GM19395 (cell line): Measurements from ENCODE around the gene MLXIPL.
"Not testable (repeated sequence)": the region's sequence is repeated elsewhere in the genome, so short reads cannot be mapped to it uniquely, and the experiment has no call there.

Source experiments
- ATAC-seq: cut with Tn5 transposase; IDR thresholded peaks from one replicate; pipeline ENCODE4 v1.9.1; 2021; ENCODE audit warnings: mild to moderate bottlenecking, moderate library complexity; ENCODE audit not compliant: unreplicated experiment

Gene MLXIPL

GRCh38 chr7:73623798-73624668, at the start of gene MLXIPL:
TSS of gene MLXIPL (minus strand) at chr7:73624522. CDS start at chr7:73624492, 30 bp downstream.
- no peak for ATAC-seq

GRCh38 chr7:73671857-73672445, 47.6 kb upstream of the MLXIPL start:
- ATAC-seq, result no peak

- ATAC-seq, result no peak
Measured at GRCh38 chr7:73671322-73671661, 47.0 kb upstream of the MLXIPL start.

DNA sequence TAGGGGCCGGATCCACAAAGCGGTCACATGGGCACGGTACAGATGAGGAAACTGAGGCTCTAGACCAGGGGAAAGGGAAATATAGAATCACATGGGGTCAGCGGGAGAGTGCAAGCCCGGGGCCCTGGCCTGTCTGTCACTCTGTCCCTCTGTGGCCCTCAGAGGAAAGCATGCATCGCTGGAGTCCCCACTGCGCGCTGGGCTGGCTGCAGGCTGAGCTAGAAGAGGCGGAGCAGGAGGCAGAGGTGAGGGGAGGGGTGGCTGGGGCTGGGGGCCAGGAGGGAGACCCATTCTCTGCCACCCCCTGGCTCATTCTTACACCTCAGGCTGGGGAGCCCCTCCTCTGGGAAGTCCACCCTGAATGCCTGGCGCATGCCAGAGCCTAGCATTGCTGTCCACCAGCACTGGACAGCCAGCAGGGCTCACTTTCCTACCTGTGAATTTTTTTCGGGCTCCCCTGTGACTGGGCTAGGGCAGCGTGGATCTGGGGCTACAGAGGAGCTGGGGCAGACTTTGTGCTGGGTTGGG, 45.6 kb upstream of the MLXIPL start:
- no peak for ATAC-seq

GRCh38 chr7:73669288-73669701, 45.0 kb upstream of the MLXIPL start:
- no peak for ATAC-seq

DNA sequence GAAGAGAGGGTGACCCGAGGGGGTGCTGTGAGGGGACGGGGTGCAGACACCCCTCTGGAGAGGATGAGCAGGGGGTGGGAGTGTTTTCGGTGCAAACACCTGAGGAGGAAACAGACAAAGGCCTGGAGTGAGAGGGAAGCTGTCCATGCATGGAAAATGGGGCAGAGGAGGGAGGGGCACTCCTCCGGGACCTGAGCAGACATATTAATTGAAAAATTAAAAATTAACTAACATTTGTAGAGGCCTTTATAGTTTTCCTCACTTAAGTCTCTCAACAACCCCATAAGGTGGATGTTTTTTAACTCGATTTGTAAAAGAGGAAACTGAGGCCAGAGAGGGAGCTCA, 44.5 kb upstream of the MLXIPL start:
- no peak for ATAC-seq

DNA sequence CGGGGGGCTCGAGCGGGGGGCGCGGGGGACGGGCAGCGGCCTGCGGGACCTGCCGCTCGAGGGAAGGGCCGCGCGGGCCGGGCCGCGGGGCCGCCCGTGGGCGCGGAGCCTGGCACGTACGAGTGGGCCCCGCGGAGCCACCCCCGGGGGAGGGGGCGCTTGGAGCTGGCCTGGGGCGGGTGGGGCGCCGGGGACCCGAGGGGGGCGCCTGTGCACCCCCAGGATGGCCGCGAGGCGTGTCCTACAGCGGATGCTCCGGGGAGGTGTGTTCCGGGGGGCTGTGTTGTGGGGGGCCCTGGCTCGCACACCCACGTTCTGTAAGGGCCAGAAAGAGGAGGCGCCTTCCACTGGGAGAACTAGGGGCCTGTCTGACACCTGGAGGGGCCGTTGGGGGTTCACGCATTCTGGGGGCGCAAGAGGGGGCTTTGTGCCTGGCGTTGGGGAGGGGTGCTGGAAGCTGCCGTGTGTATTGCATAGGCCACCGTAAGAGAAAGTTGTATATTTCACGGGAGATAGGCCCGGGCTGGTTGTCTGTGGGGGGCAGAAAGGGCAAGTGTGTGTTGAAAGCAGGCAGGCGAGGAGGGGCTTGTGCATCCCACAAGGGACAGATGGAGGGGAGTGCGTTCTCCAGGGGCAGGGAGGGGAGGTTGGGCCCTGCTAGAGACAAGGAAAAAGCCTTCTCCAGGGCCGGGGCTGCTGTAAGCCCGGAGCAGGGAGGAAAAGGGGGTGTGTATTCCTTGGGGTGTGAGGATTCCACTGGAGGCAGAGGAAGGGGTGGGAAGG, 44.0 kb upstream of the MLXIPL start:
- ATAC-seq, result peak; percentile 8

- peak; percentile 85 for ATAC-seq
Measured at GRCh38 chr7:73667344-73668102, 43.2 kb upstream of the MLXIPL start, which contains the start of gene VPS37D. TSS of gene VPS37D (plus strand) at chr7:73667831. CDS start at chr7:73667959, 128 bp downstream.

DNA sequence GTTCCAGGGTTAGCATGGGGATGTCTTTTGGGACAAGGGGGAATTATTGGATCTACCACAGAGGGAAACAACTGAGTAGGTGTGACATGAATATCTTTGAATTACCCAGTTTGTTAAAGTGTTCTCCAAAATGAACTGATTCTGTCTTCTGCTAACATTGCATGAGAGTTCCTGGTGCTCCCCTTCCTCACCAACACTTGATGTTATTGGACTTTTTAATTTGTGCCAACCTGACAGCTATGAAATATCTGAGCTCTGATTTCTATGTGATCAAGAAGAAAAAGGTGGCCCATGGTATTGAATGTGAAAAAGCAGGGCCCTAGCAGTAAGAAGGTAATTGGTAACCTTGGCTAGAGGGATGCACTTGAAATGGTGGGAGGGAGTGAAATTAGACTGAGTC, 38.7 kb upstream of the MLXIPL start:
- ATAC-seq, result no peak

GRCh38 chr7:73660594-73660993, 36.3 kb upstream of the MLXIPL start:
- not testable (repeated sequence) for ATAC-seq

- no peak for ATAC-seq
Measured at GRCh38 chr7:73659983-73660382, 35.7 kb upstream of the MLXIPL start.

- ATAC-seq, result not testable (repeated sequence)
Measured at GRCh38 chr7:73655309-73655708, 31.0 kb upstream of the MLXIPL start.

DNA sequence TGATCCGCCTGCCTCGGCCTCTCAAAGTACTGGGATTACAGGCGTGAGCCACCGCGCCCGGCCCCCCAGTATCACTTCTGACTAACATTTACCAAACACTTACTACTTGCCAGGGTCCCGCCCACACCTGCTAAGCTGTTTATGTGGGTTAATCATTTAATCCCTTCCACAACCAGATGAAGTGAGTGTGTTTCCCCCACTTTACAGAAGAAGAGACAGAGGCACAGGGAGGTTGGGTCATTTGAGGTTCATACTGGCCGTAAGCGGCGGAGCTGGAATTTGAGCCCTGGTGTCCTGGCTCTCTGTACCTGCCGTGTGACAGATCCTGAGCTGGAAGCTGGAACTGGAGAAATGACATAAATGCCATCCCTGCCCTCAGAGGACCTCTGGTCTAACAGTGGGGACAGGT, 28.2 kb upstream of the MLXIPL start:
- ATAC-seq, result no peak

- no peak for ATAC-seq
Measured at GRCh38 chr7:73650524-73650923, 26.2 kb upstream of the MLXIPL start.

DNA sequence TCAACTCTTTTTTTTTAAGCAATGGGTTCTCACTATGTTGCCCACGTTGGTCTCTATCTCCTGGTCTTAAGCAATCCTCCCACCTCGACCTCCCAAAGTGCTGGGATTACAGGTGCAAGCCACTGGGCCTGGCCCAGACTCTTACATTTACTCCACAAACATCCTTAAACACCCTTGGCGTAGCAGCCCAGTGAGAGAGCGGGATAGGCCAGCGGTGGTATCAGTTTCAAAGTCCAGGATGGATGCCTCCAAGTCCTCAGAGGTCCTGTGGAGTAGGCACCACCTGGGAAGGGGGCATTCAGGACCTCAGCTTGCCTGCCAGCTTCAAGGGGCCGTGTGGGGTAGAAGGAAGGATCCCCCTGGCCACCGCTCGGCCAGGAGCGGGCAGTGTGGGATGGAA, 25.3 kb upstream of the MLXIPL start:
- no peak for ATAC-seq

- ATAC-seq, result no peak
Measured at GRCh38 chr7:73648593-73649332, 24.4 kb upstream of the MLXIPL start.

DNA sequence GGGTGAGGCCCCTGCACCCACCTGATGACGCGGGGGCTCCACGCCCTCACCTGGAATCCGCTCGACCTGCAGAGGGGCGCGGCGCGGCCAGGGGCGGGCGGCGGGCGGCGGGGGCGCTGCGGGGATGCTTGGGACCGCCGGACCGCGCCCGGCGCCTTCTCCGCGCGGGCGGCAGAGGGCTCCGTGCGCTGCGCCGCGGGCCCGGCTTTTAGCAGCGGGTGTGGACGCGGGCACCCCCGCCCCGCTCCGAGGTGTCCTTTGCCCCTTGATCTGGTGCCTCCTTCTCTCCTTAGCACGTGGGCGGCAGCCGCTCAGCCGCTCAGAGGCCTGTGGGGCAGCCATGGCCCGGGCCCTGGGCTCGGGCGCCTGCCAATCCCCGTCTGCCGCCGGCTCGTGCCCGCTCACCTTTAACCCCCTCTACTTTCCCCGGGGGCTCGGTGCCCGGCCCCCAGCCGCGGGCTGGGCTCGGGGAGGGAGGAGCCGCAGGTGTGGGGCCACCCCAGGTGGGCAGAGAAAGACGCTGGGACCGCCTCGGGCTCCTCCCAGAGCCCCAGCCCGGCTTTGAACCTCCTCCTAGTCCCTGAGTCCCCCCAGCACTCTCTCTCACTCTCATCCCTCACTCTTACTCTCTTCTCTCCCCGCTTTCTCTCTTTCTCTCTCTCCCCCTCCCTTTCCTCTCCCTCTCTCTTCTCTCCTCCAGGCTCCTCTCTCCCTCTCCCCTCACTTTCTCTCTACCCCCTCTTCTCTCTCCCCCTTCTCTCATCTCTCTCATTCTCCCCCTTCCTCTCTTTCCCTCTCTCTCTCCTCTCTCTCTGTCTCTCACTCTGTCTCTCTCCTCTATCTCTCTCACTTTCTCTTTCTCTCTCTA, 23.6 kb upstream of the MLXIPL start:
- no peak for ATAC-seq

- ATAC-seq, result no peak
Measured at GRCh38 chr7:73646785-73647724, 22.7 kb upstream of the MLXIPL start.
